GM21360 (cell line): ENCODE data around the gene RPL10.

ENCODE experiments used
- ATAC-seq: cut with Tn5 transposase; IDR thresholded peaks from one replicate; pipeline ENCODE4 v1.9.1; 2021; ENCODE audit warnings: mild to moderate bottlenecking, moderate library complexity; ENCODE audit not compliant: unreplicated experiment

RPL10 gene

DNA sequence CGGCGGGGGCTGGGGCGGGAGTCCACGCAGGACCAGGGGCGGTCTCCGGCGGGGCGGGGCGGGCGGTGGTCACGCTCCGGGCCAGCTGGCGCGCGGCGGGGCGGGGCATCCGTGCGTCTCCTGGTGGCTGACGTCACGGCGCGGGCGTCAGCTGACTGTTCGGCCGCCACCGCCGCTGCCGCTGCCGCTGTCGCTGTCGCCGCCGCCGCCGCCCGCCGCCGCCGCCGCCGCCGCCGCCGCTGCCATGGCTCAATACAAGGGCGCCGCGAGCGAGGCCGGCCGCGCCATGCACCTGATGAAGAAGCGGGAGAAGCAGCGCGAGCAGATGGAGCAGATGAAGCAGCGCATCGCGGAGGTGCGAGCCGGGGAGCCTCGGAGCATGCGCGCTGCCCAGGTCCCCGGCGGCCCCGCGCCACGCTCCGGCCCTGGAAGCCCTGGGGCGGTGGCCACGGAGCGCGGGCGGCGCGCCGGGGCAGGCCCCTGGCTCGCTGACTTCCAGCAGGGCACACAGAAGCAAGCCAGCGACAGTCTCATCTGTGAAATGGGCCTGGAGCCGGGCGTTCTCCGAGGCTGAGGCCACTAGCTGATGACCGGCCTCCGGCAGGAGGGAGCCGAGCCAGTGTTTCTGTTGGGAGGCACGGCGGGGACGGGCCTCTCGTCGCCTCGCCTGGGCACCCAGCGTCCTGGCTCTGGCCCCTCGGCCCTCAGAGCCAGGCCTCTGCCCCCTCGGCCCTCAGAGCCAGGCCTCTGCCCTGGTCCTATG is 46.0 kb downstream of the RPL10 start, which contains the start of gene FAM50A:
Gene FAM50A (plus strand): TSS at position 150 of the 763 bp plus-strand sequence. CDS start 95 bp downstream, at position 245.
- peak; percentile 63 for ATAC-seq

DNA sequence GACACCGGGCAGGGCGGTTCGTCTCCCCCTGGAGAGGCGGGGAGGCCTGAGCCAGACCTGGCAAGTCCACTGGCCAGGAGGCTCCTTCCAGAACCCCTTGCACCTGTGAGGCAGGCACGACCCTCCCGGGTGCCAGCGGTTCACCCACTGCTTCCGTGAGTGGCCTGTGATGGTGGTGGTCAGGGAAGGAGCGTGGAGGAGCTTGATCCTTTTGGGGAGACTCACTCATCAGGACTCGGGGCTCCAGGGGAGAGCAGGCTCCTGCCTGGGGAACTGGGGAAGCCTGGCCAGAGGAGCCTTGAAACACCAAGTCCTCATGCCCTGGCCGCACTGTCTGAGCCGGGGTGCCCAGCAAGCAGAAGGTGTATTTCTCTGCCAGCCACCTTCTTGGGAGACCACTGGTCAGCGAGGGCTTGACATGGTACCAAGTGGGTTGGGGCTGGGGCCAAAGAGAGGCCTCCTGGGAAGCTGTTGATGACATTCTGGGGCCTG is 46.6 kb downstream of the RPL10 start:
- peak; percentile 5 for ATAC-seq

DNA sequence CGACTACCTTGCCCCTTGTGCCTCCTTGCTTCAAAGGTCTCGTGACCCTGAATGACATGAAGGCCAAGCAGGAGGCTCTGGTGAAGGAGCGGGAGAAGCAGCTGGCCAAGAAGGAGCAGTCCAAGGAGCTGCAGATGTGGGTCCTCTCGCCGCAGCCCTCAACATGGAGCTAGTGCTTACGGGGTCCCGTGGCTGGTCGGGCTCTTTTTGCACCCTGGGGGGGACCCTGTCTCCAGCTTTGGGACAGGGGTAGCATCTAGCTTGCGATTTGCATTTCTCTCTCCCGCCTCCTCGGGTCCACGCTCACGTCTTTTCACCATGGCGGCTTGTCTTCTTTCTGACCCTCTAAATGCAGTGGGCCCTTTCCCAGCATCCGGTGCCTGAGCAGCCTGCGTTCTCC is 47.6 kb downstream of the RPL10 start:
- no peak for ATAC-seq

DNA sequence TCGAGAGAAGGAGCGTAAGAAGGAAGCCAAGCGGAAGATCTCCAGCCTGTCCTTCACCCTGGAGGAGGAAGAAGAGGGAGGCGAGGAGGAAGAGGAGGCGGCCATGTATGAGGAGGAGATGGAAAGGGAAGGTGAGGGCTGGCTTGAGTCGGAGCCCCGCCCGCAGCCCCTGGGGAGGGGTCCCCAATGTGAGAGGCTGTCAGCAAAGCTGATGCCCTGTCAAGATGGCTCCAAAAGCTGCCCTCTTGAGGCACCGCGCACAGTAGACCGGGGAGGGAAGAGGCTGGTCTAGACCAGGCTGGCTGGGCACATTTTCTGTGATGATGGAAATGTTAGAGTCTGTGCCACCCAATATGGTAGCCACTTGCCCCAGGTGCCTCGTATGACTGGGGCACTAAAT is 48.3 kb downstream of the RPL10 start:
- no peak for ATAC-seq

DNA sequence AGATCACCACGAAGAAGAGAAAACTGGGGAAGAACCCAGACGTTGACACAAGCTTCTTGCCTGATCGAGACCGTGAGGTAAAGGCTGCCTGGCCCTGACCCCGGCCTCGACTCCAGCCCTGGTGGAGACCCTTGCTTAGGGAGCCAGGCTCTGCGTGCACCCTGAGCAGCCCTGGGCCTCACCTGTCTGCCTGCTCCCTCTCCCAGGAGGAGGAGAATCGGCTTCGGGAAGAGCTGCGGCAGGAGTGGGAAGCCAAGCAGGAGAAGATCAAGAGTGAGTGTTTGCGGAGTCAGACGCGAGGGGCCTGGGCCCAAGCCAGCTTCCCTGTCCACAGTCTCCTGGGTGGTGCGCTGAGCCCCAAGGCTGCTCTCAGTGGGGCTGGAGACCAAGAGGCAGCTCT is 50.3 kb downstream of the RPL10 start:
- ATAC-seq: no peak

DNA sequence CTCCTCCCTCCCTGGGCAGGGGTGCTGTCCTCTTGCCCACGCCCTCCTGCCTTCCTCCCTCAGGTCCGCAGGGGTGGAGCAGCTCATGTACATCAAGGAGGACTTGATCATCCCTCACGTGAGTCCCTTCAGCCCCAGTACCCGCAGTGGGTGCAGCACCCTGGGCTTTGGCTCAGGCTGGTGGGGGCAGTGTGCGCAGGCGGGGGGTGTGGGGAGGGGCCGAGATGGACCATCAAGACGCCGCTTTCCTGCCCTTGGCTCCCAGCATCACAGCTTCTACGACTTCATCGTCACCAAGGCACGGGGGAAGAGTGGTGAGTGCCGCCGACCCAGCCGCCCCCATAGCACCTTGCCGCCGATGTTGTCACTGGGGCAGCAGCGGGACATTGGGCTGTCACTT is 51.4 kb downstream of the RPL10 start:
- no peak for ATAC-seq

DNA sequence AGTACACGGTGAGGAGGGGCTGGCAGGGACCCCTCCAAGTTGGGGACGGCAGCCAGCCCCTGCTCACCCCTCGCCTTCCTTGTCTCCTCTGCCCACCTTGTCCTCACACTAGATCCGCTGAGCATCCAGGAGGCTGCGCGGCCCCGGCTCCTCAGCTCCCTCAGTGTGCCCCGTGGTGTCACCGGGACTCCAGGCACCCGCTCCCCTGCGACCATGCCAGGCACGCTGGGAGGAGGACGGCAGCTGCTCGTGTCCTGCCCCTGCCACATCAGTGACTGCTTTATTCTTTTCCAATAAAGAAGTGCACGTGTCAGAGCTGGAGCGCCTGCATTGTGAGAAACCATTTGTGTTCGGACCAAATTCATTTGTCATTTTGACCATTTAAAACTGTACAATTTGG is 52.1 kb downstream of the RPL10 start:
- ATAC-seq: no peak
